SIG-M5 treated with dmso at 0.1 percent for 504 hours (cell line): ENCODE results near the gene FZR1.

ENCODE experiments used
- DNase-seq: peaks from one replicate; lab custom pipeline; 2025; ENCODE audit not compliant: unreplicated experiment; lab: John Stamatoyannopoulos, UW

The FZR1 gene

DNA sequence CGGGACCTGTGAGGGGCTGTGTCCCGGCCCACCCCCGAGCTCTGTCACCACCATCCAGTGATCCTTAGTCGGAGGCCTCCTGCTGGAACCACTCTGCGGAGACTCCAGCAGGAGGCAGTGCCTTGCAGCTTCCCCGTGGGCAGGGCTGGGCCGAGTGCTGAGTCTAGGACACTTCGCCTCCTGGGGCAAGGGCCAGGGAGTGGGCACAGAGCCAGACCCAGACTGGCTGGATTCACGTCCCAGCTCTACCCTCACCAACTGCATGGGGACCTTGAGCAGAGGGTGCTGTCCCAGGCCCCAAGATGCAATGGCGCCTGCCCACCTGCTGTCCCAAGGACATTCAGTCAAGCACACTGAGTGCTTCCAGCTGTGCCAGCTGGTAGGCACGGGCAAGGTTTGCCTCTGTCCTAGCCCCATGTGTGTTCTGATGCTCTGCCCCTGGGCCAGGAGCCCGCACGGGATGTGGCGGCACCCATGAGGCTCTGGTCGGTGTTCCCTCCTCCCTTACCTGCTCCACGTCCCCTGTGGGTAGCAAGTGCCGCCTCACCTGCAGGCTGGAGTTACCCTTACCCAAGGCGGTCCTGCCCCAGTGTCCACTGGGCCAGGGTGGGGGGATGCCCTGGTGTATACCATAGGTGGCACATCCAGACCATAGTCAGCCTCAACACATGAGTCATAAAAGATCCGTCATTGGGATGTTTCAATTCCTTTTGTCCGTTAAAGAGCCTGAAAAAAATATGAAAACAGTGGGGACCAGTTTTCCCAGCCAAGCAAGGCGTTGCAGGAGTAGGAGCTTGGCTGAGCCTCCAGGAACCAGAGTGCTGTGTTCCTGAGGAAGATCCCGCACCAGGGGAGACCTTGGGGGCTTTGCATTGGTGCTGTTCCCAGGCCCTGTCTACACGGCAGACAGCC, 7.4 kb downstream of the FZR1 start:
- DNase-seq, result no peak

DNA sequence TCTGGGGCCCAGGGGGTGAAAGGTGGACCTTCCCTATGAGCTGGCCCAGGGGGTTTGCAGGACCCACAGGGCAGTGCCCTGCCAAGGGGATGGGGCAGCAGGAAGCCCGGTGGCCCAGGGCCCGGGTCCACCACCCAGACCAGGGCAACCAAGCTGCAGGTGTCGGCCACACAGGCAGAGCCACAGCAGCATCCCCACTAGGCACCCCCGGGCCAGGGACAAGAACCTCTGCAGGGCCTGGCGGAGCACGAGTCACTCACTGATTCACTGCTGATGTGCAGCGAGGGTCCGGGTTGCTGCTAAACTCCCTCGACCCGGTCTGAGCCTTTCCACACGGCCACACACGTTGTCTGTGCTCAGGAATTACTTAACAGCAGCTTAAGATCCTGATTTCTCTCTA, 8.8 kb downstream of the FZR1 start:
- DNase-seq, result no peak

- DNase-seq, result no peak
These were observed 9.8 kb downstream of the FZR1 start for GRCh38 chr19:3515891-3516422.

- no peak for DNase-seq
These were observed 10.6 kb downstream of the FZR1 start for GRCh38 chr19:3516675-3517207.

DNA sequence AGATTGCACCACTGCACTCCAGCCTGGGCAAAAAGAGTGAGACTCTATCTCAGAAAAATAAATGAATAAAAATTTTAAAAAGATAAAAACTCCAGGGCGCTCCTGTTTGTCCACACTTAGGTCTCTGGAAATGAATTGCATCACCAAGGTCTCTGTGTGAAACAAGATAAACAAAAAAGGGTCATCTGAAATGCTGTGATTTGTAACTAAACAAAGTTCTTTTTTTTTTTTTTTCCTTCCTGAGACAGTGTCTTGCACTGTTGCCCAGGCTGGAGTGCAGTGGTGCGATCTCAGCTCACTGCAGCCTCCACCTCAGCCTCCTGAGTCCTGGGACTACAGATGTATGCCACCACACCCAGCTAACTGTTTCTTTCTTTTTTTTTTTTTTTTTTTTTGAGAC, 11.5 kb downstream of the FZR1 start:
- DNase-seq, result no peak

- no peak for DNase-seq
These were observed 12.1 kb downstream of the FZR1 start for GRCh38 chr19:3518255-3518654.

DNA sequence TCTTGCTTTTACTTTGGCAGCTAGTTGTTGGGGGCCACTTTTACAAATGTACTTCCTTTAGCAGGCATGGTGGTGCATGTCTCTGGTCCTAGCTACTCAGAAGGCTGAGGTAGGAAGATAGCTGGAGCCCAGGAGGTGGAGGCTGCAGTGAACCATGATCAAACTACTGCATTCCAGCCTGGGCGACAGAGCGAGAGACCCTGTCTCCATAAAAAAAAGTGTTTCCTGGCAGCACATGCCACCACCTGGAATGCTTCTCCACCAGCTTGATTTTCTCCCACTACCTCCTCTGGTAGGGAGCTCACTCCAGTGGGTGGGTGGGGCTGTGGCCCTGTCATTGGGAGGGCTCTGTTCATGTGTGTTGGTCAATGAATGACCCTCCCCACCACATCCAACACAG, 12.5 kb downstream of the FZR1 start:
- no peak for DNase-seq

DNA sequence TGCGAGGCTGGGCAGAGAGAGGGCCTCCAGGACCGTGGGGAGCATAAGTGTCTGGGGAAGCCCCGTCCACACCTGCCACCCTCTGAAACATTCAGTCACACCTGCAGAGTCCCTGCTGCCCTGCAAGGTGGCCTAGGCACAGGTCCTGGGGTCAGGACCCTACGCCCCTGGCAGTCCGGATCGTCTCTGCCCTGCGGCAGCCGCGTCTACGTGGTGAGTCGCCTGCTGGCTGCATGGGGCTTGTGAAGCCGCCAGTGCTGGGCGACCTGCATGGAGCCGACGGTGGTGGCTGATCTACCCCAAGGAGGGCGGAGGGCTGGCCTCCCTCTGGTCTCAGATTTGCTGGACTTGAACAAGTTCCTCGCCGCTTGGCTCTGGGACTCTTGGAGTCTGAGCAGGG, 13.0 kb downstream of the FZR1 start:
- no peak for DNase-seq

DNA sequence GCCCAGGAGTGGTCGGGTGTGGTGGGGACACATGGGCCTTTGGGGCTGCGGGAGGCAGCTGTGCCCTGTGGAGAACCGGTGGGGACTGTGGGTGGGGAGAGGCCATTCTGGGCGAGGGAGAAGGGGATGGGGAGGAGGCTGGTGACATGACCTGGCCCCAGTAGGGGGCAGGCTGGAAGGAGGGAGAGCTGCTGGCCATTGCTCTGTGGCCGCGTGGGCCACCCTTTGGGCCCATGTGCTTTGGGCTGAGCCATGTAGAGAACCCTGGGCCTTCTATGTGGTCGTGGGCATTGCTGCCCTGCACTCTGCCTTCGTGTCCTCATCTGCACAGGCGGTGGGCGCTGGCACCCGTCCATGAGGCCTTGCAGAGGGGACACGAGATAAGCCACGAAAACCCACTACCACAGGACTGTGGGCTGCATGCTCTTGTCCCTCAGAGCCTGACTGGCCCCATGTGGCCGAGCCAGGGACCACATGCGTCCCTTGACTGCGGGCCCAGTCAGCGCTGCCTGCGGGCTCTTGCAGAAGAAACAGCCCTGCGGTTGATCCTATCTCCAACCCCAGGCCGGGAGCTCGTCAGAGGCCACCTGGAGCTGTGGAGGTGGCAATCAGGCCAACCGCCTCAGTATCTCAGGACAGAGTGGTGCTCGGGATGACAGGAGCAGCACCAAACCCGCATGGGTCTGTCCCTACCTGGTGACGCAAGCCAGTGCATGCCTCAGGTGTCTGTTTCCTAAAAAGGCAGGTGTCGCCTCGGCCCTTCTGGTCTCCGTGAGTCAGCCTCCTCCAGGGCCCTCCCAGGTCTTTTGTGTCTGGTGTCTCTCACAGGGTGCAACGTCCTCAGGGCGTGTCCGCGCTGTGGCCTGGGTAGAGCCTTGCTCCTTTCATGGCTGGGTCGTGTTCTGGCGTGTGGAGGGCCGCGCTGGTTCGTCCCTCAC, 14.3 kb downstream of the FZR1 start:
- no peak for DNase-seq

GRCh38 chr19:3521104-3521445, 15.0 kb downstream of the FZR1 start:
- no peak for DNase-seq

DNA sequence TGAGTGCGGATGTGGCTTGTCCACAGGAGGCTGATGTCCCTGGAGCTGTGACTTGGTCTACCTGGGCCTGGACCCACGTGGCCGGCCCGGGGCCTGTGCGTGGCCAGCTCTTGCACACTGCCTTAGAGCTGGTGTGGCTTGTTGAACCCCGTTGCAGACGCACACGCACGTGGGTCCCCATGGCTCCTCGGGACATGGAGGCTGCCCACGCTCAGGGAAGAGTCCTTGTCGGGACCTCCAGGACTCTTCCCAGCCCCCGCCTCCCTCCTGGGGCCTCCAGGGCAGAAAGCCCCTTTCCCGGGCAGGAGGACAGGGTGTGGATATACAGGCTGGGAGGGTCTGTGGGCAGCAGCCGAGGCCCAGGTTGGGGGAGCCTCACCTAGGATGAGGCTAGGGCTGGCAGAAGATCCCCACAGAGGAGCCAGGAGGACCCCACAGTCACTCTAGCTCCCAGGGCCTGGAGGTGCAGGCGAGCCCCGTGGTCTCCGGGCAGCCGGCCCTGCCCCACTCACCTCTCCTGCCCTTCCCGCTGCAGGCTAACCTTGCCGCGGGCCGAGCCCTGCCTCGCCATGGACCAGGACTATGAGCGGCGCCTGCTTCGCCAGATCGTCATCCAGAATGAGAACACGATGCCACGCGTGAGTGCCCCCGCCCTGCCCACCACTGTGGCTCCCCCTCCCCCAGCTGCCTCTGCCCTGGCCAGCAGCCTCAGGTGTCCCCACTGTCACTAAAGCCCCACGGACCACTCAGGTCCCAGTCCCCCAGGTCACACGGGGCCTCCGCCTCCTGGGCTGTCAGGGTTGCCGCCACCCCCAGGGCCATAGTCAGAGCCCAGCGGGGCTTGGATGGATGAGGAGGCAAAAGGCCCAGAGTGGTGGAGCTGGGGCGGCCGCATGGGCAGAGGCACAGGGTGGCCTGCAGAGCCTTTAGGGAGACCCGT, 16.6 kb downstream of the FZR1 start:
- no peak for DNase-seq

- DNase-seq, result no peak
These were observed 17.4 kb downstream of the FZR1 start for GRCh38 chr19:3523361-3524077.

DNA sequence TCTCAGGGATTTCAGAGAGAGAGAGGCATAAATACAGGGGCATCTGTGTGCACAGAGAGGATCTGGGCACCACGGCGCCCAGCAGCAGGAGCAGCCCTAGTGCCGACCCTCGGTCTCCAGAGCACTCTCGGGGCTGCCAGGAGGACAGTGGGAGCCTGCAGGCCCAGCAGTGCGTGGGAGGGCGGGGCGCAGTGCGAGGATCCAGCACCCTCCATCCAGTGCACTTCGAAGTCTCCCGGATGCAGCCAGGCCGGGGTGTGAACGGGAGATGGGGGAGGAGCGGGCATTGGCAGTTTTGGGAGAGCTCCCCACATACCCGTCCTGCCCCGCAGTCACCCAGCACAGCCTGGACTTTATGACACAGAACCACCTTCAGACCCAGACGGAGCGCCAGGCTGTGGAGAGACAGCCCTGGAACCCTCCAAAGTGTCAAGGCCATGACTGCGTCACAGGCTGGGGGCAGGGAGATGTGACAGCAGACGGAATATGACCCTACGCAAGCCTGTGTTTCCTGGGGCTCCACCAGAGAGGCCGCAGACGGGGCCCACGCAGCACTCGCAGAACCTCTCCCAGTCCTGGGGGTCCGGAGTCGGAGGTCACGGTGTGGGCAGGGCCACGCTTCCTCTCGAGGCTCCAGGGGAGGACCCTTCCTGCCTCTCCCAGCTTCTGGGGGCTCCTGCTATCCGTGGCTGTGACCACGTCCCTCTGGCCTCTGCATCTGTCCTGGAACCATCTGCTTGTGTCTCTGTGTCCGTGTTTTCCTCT, 18.1 kb downstream of the FZR1 start:
- DNase-seq, result no peak

DNA sequence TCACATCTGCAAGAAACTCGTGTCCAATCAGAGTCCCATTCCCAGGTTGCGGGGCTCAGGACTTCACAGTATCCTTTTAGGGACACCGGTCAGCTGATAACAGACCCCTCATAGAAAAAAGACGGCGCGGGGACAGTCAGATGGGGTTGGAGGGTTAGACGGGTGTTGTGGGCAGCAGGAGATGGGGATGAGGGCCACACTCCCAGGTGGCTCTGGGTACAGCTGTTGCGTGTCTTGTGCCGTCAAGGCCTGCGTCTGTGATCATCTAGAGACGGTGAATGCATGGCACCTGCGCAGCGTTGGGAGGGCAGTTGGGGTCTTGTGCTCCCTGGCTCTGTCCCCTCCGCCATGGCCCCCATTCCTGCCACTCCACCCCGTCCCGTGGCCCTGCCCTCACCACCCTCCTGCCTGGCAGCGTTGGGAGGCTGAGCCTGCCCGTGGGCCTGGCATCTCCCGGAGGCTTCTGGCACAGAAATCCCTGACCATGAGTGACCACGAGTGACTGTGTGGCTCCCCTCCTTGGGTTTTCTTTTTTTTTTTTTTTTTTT, 18.9 kb downstream of the FZR1 start:
- DNase-seq, result no peak

DNA sequence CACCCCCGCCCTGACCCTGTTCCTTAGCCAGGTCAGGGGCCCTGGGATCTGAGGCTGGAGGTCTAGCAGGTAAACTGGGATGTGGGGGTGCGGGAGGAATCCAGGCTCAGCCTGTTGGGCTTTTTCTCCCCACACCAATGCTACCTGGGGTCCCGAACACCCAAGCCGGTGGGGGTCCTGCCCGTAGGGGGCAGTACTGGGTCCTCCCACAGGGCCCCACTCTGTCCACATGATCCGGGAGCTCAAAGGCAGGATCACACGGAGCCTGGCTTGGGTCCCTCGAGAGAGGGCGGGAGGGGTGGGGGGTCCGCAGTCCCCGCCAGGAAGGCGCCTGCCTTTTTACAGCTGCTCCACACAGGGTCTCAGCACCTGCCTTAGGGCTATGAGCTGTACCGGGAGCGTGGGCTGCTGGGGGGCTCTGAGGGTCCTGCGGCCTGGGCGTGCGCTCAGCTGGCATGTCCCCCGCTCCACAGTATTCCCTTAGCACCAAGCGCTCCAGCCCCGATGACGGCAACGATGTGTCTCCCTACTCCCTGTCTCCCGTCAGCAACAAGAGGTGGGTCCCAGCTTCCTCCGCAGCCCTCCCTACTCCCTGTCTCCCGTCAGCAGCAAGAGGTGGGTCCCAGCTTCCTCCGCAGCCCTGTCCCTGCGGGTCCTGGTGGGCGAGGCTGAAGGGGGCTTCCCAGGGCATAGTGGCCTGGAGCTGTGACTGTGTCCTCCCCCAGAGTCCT, 20.6 kb downstream of the FZR1 start:
- DNase-seq, result no peak

DNA sequence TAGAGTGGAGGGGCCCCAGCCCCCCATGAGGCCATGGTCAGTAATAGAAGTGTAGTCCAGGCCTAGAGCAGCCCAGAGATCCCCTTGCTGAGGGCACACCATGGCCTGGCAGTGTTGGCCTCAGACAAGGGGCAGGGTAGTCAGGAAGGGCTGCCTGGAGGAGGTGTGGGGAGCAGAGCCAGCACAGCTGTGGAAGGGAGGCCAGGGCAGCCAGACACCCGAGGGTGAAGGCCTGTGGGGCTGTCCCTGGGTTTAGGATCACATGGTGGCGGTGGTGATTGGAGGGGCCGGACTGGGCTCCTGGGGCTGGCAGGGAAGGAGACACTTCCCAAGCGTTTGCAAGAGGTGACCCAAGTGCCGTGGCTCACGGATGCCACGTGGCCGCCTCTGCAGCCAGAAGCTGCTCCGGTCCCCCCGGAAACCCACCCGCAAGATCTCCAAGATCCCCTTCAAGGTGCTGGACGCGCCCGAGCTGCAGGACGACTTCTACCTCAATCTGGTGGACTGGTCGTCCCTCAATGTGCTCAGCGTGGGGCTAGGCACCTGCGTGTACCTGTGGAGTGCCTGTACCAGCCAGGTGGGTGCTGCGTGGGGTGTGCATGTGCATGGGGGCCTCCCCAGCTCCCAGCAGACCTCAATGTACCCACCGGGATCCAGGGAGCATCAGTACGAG, 21.3 kb downstream of the FZR1 start:
- no peak for DNase-seq

DNA sequence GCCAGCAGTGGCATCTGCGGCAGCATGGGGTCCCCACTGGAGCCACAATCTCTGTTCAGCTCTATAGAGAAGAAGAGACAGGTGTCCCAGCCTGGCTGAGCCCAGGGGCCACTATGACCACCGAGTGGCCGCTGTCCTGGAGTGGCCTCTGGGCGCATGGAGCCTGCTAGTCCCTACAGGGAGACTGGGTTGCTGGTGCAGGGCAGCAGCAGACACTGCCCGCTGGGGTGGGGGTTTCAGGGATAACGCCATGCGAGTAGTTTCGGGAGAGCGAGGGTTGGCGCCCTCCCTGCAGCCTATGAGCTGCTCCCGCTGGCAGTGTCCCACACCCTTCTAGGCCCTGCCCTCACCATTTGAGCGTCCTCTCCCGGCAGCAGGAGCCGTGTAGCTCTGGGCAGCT, 22.0 kb downstream of the FZR1 start:
- no peak for DNase-seq
